IPS DF 4.7 (cell line): Measurements from ENCODE around the gene MED25.
"Not testable (repeated sequence)": the region's sequence is repeated elsewhere in the genome, so short reads cannot be mapped to it uniquely, and the experiment has no call there.

Experiments
- DNase-seq: peaks from one replicate; pipeline ENCODE4 v3.0.0-alpha.2; 2013; ENCODE audit warnings: low spot score; ENCODE audit errors: extremely low read depth

MED25 gene

GRCh38 chr19:49814010-49814409 lies 4.1 kb upstream of the MED25 start:
- no peak for DNase-seq

DNA sequence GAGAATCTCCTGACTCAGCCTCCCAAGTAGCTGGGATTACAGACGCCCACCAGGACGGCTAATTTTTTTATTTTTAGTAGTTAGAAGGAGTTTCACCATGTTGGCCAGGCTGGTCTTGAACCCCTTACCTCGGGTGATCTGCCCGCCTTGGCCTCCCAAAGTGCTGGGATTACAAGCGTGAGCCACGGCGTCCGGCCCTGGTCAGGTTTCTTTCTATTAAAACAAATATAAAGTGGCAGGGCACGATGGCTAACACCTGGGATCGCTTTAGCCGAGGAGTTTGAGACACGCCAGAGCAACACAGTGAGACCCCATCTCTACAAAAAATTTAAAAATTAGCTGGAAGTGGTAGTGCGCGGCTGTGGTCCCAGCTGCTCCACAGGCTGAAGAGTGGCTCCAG lies 1.5 kb upstream of the MED25 start:
- no peak for DNase-seq

DNA sequence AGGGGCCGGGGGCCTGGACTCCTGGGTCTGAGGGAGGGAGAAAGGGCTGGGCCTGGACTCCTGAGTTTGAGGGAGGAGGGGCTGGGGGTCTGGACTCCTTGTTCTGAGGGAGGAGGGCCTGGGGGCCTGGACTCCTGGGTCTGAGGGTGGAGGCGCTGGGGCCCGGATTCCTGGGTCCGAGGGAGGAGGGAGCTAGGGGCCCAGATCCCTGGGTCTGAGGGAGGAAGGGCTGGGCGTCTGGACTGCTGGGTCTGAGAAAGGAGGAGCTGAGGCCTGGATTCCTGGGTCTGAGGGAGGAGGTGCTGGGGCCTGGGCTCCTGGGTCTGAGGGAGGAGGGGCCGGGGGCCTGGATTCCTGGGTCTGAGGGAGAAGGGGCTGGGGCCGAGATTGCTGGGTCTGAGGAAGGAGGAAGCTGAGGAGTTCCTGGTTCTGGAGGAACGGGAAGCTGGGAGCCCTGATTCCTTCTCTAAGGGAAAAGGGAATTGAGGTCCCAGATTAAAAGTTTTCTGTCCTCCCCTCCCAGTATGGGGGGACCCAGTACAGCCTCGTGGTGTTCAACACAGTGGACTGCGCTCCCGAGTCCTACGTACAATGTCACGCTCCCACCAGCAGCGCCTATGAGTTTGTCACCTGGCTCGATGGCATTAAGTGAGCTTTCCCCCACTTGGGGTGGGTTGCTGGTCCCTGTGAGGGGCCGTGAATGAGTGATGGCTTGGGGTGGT lies 721 bp downstream of the MED25 start:
- no peak for DNase-seq

GRCh38 chr19:49819452-49820115 lies 1.5 kb downstream of the MED25 start:
- DNase-seq, result not testable (repeated sequence)

- no peak for DNase-seq
These were observed 2.0 kb downstream of the MED25 start for GRCh38 chr19:49820125-49820524.

- no peak for DNase-seq
These were observed 5.4 kb downstream of the MED25 start for GRCh38 chr19:49823472-49823871.

GRCh38 chr19:49824662-49825061 lies 6.6 kb downstream of the MED25 start:
- DNase-seq, result no peak

GRCh38 chr19:49827034-49827433 lies 8.9 kb downstream of the MED25 start:
- DNase-seq, result no peak

DNA sequence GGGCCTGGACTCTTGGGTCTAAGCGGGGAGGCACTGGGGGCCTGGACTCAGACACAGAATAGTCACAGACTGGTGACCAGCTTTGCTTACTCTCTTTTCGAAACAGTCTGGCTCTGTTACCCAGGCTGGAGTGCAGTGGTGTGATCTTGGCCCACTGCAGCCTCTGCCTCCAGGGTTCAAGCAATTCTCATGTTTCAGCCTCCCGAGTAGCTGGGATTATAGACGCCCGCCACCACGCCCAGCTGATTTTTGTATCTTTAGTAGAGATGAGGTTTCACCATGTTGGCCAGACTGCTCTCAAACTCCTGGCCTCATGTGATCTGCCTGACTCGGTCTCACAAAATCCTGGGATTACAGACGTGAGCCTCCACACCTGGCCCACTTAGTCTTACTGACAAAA lies 11.1 kb downstream of the MED25 start:
- no peak for DNase-seq

DNA sequence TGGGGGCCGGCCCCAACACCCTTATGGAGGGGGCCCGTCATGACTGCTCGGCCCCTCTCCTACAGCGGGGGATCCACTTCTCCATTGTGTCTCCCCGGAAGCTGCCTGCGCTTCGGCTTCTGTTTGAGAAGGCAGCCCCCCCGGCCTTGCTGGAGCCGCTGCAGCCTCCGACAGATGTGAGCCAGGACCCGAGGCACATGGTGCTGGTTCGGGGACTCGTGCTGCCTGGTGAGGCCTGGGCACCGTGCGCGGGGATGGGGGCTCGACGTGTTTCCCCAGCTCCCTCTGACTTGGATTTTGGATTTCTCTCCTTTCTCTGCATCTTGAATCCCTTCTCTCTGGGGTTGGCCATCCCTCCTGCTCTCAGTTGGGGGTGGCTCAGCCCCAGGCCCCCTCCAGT lies 11.6 kb downstream of the MED25 start:
- DNase-seq, result no peak

DNA sequence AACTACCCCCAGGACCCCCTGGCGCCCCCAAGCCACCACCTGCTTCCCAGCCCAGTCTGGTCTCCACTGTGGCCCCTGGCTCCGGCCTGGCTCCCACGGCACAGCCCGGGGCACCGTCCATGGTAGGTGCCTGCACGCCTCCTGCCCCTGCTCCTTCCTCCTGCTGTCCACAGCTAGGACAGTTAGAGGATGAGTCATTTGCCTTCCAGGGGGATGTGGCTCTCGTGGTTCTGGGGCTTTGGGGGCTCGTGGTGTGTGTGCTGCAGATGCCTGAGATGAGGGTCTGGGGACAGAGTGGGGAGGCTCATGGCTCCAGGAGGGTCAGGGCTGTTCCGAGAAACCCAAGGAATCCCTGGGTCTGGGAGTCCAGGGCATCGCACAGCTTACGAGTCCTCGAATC lies 12.7 kb downstream of the MED25 start:
- no peak for DNase-seq

DNA sequence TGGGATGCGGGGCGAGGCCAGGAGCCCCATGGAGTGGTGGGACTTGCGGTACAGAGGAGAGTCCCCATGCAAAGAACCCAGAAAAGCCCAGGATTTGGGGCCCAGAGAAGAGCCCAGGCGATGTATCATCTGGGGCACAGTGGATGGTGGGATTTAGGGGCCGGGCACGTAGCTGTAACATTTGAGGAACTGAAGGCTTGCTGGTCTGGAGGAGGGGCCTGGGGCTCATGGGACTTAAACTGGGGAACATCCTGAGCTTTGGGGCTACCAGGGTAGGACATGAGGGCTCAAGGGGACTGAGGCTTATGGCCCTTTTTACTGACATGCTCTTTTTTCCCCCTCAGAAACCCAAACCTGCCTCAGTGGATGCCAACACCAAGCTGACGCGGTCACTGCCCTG lies 13.5 kb downstream of the MED25 start:
- DNase-seq, result no peak

DNA sequence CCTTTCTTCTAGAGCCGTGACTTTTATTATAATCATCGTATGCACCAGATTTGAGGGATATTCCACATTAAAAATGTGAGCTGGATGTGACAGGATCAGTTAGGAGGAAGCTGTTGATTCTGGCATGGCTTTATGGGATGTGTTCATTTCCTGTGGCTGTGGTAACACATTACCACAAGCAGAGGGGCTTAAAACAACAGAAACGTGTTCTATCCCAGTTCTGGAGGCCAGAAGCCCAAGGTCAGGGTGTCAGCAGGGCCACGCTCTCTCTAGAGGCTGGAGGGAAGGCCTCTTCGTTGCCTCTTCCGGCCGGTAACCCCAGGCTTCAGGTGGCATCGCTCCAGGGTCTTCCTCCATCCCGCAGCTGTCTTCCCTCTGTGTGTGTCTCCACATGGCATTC lies 14.5 kb downstream of the MED25 start:
- no peak for DNase-seq

DNA sequence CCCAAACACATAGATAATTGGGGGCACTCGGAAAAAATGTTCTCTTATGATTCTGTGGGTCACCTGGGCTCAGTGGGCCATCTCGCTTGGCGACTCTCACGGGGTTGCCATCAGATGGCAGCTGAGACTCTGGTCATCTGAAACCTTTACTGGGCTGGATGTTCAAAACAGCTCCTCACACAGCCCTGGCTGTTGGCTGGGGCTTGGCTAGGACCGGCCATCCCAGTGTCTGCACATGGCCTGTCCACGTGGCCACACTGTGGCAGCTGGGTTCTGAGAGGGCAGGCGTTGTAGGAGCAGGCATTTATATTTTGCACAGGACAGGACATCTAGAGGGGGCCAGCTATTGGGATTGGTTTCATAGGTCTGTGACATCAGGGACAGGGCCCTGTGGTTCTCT lies 15.5 kb downstream of the MED25 start:
- DNase-seq, result no peak

DNA sequence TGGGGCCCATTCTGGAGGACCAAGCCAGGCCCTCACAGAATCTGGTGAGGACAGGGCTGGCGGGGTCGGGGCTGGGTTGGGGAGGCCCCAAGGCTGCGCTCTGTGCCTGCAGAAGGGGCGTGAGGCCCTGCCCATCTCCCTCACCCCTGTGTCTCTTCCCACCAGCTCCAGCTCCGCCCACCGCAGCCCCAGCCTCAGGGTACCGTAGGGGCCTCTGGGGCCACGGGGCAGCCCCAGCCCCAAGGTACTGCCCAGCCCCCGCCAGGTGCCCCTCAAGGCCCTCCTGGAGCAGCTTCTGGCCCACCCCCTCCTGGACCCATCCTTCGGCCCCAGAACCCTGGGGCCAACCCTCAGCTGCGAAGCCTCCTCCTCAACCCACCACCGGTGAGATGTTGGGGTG lies 17.5 kb downstream of the MED25 start:
- DNase-seq, result no peak

DNA sequence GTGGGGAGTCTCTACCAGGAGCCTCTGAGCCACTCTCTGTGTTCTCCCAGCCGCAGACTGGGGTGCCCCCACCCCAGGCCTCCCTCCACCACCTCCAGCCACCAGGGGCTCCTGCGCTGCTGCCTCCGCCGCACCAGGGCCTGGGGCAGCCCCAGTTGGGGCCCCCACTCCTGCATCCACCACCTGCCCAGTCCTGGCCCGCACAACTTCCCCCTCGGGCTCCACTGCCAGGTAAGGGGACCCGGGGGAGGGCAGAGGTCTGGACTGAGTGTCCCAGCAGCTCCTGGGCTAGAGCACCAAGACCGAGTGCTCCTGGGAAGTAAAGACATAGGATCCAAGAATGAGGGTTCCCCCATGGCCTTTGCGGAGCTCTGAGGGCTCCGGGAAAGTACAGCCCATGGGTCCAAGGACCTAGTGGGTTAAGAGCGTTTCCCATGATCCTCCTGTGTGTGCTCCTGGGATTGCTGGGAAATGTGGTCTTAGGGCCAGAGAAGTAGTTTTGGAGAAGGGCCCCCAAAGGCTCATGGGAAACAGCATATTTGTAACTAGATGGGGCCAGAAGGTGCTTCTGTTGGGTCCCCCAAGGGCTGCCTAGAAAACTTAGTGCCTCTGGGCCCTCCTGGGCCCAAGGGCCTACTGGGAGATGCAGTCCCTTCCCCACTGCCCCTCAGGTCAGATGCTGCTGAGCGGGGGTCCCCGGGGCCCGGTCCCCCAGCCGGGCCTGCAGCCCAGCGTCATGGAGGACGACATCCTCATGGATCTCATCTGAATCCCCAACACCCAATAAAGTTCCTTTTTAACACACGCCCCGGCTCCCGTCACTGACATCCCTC lies 18.3 kb downstream of the MED25 start:
- DNase-seq, result no peak

DNA sequence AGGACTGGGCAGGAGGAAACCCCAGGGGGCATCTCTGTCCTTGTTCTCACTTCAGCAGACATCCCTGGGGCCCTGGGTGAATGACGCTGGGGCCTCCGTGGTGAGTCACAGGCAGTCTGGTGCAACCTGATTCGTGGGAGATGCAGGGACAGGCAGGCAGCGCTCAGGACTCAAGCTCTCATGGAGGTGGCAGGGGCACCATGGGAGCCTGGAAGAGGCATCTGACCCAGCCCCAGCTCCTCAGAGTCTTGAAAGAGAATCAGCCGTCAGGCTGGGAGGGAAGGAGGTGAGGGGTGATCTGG lies 18.9 kb downstream of the MED25 start:
- DNase-seq, result no peak

DNA sequence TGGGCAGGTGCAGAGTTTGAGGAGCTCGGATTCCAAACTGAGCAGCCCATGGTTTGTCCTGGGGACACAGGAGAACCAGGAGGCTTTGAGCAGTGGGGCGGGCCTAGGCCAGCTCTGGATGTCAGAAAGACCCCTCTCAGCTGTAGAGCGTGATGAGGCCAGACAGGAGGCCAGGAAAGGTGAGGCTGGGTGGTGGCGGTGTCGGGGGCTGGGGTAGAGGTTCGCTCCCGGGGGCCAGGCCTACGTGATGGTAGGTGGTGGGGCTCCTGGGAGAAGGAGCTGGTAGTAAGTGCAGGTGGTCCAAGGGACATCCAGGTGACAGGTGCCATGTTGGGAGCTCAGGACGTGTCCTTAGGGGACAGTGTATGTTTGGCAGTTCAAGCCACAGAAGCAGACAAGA lies 19.3 kb downstream of the MED25 start:
- no peak for DNase-seq

GRCh38 chr19:49838885-49839588 lies 20.9 kb downstream of the MED25 start:
- no peak for DNase-seq

DNA sequence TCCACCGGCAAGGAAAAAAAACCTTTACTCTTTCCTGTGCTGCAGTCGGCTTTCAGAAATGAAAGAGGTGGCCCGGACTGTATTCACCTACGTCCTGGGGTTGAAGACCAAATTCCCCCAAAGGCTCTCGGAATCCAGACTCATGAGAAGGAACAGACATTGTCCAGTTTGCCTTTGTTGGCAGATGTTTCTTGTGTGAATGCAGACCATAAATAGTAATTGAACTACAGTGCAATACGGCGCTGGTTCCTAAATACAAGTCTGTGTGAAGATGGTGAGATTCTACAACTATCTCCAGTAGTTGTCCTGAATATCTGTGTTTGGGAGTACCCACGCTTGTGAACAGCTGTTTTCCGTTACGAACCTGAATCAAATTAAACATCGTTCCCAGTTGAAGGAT lies 21.6 kb downstream of the MED25 start:
- no peak for DNase-seq

DNA sequence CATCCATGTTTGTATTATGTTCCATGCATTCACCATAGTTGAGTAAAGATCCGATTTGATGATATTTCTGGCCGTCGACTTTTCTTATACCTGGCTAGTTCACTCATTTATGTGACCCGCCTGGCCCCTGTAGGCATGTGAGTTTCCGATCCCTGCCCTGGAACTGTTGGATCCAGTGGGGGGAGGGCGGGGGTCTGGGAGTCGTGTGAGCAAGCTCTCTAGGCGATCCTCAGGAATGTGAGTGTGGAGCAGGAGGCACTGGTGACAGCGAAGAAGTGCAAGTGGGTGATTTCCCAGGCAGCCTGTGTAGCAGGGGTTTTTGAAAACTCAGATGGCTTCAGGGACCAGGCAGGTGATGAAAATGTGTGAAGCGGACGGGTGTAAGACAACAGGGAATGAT lies 22.2 kb downstream of the MED25 start:
- no peak for DNase-seq

DNA sequence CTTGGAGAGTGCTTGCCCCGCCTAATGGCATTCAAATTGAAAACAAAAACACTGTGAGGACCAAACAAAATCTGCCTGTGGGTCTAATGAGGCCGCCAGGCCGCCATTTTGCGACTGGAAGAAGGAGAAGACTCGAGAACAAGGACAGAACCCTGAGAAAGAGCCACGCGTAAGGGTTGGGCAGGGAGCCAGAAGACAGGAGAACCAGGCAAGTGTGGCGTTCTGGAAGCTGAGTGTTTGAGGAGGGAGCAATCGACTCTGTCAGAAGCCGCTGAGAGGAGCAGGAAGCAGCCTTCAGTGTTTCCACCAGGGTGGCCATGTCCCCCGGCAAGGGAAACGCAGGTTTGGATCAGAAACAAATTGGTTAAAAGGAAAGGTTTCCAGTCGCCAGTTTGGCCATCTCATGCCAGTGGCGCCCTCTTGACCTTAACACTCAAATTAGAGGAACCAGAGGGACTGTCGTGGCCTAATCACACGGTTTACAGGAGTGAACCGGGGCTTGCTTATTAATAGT lies 22.7 kb downstream of the MED25 start:
- no peak for DNase-seq
